HL-60/S4 (cell line): ENCODE data around the gene ZMYND8.

ENCODE experiments used
- in situ Hi-C: fragments of 300-500 bp; cut with MboI; formaldehyde crosslinking; loops from 2 replicates; pipeline ENCODE4 v1.14.3; 2022; ENCODE audit warnings: low sequenced_read_pairs

ZMYND8 gene

DNA sequence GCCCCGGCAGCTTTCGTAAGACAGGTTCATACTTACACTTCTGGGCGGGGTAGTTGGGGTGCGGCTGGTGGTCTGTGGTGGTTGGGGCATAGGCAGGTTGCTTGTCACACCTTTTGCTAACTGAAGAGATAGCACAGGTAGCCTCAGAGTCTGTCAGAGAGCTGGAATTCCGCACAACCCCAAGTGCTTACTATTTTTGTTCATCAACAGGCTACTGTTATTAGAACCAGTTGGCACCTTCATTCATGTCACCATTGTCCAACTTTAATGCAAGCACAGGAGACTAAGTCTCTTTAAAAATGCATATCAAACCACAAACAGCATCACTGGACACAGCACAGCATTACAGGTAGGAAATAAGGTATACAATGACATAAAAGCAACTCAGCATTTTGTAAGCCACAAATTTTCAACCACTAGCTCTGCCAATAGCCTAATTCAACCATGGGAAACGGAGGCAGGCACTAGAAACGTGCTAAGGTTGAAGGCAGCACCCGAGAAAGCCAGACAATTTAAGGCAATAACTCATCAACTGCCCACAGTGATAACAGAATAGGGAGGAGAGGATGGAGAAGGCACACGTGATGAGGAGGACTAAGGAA, 143.8 kb downstream of the ZMYND8 start:
- in situ Hi-C loops: loop anchor here (25.0 kb wide), 2 partner anchors 425 to 1400 kb away; no protein-coding TSS in a partner anchor

DNA sequence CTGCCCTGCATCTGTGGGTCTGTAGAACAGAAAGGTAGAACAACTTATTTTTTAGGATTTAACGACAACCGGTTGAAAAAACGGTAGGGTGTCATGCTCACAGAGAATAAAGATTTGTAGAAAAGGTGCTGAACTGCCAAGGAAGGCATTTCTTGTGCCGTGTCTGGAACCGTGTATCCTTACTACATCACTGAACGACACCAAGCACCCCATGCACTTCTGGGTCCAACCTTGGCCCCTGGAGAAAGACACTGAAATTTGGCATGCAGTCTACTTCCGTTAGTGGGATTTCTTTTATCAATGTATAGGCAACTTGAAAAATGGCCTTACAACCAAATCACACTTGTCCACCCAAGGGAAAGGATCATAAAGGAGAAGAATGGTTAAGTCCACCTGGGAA, 145.5 kb downstream of the ZMYND8 start:
- in situ Hi-C loops: loop anchor here (25.0 kb wide), 2 partner anchors 426 to 1401 kb away; no protein-coding TSS in a partner anchor

DNA sequence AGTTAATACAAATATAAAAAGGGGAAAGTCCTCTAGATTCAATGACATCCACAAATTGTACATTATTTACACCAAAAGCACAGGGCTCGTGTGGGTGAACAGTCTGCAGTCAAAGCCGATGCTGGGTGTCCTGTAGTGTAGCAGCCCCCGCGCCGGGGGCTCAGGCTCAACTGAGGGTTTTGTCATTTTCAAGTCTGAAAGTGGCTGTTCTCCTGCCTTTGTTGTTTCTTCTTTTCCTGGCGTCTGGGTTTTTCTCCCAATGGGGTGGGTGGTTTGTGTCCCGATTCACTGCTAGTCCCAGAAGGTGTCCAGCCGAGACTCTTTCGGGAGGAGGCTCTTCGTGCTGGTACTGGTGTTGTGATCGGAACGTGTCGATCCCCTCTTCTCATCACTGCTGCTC, 146.0 kb downstream of the ZMYND8 start:
- in situ Hi-C loops: loop anchor here (25.0 kb wide), 2 partner anchors 427 to 1402 kb away; no protein-coding TSS in a partner anchor

DNA sequence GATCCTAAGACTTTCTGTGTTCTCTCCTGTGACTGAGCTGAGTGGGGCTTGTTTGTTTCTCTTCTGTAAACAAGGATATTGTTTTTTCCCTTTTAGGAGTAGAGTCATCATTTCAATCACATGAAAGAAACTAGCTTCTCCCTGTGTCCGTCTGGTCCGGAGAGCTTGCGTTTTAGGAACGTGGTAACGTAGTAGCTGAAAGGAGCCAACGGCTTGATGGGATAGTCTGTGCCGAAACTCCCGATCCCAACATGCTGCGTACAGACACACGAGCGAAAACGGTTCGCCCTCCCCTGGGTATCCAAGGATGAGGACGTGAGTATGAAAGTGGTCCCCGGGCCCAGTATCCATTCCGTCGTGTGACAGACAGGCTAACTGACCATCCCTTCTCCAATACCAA, 146.5 kb downstream of the ZMYND8 start:
- in situ Hi-C loops: loop anchor here (25.0 kb wide), 2 partner anchors 427 to 1402 kb away; no protein-coding TSS in a partner anchor

DNA sequence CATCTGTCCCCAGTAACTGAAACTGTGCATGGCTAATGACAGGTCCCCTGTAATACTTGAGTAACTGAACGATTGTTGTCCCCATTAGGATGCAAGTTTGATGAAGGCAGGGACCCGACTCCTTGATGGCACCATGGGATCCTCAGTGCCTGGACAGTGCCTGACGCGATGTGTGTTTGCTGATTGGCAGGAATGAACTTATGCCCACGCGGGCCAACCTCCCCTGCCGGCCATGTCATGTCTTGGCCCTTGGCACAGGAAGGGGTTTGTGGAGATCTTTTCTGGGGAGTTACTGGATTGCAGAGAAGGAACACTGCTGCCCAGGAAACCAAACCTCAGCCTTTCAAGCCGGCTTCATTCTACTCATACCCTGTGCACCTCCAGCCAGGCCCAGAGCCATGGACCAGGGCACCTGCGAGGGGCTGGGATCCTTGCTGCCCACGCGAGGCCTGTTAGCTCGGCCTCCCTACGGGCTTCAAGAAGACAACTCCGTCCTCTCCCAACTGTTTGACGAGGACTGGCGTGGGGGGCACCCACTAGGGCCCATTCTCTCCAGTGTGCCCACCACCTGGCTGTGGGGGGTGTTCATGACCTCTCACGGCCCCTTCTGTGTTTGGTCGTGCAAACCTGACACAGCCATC, 147.8 kb downstream of the ZMYND8 start:
- in situ Hi-C loops: loop anchor here (25.0 kb wide), 2 partner anchors 429 to 1404 kb away; no protein-coding TSS in a partner anchor

DNA sequence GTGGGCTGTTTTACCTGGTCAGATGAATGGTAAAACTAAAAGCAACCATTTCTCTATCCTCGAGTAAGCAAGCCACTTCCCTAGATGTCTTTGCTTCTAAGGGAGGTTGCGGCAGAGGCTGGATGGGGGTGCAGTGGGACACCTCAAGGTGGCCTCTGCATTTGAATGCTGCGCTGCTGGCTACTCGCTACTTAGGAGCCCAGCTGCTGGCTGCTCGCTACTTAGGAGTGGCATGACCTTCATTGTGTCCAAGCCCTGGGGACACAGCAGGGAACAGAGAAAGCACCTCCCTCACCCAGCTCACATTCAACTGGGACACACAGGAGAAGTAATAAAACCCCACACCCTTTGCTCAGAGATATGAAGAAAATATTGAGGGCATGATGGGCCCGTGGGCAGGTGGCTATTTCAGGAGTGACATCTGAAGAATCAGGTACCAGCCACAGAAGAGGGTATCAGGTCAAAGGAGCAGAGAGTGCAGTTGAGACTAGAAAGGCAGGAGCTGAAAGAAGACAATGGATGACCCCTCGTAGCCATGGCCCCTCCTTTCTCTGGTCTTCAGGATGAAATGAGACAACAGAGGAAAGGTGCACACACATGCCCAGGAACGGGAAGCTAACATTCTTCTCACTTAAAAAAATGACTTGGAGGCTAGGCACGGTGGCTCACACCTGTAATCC, 149.4 kb downstream of the ZMYND8 start:
- in situ Hi-C loops: loop anchor here (25.0 kb wide), 2 partner anchors 430 to 1405 kb away; no protein-coding TSS in a partner anchor

DNA sequence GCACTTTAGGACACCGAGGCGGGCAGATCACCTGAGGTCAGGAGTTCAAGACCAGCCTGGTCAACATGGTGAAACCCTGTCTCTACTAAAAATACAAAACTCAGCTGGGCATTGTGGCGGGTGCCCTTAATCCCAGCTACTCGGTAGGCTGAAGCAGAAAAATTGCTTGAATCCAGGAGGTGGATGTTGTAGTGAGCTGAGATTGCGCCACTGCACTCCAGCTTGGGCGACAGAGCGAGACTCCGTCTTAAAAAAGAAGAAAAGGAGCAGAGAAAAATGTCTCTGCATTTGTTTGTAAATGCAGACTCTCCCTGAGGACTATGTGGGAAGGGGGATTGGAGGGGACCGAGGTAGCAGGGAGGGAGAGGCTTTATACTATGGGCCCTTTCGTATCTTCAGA, 149.9 kb downstream of the ZMYND8 start:
- in situ Hi-C loops: loop anchor here (25.0 kb wide), 2 partner anchors 431 to 1406 kb away; no protein-coding TSS in a partner anchor

DNA sequence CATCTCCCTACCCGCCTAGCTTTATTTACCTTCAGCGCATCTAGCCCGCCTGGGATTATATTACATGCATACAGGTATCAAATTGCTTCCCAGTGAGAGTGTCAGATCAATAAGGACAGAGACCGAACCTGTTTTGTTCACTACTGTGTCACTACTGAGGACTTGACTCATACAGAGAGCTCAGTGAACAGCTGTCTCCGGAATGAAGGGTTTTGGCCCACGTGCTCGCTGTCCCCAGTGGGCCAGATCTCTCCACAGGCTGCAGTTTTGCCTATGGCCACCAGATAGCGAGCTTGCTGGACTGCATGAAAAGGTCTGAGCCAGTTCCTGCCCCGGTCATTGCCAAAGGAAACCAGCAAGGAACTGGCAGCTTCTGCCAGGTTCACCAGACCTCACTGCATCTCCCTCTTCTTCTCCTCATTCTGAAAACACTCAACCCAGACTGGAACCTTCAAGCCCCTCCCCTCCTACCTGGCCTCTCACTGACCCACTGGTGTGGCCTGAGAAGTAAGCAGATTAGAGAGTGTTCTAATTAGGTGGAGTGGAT, 150.8 kb downstream of the ZMYND8 start:
- in situ Hi-C loops: loop anchor here (25.0 kb wide), 2 partner anchors 432 to 1407 kb away; no protein-coding TSS in a partner anchor

DNA sequence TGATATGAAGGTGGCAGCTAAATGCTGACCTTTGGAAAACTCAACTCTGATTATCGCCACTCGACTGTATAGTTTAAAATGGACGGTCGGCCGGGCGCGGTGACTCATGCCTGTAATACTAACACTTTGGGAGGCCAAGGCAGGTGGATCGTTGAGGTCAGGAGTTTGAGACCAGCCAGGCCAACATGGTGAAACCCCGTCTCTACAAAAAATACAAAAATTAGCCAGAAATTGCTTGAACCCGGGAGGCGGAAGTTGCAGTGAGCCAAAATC, 151.7 kb downstream of the ZMYND8 start:
- in situ Hi-C loops: loop anchor here (25.0 kb wide), 2 partner anchors 433 to 1408 kb away; no protein-coding TSS in a partner anchor

DNA sequence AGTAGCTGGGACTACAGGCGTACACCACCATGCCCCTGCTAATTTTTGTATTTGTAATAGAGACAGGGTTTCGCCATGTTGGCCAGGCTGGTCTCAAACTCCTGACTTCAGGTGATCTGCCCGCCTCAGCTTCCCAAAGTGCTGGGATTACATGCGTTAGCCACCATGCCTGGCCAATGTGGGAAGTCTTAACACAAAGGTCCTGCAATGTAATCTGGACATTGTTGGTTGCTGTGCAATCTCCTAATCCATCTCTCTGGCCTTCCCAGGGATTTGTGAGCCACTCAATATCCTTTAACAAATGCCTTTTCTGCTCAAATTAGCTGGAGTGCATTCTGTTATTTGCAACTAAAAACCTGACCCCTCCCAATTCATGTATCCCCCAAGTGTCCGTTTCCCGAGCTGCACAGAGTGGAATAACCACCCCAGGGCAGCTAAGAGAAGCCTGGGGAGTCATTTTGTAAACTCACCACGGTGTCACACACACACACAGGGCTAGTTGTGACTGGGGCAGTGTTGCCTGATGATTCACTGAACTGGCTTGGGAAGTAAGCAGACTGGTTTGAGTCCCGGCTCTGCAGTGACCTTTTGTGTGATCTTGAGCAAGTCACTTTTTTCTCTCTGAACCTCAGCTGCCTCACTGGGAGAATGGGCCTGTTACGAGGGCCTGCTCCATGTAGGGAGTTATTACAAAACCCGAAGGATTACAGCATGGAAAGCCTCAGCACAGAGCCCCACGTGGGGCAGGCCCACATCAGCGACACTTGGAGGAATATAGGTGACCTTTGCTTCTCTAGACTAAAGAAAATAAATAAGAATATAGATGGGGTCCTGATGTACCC, 152.3 kb downstream of the ZMYND8 start:
- in situ Hi-C loops: loop anchor here (25.0 kb wide), 2 partner anchors 433 to 1408 kb away; no protein-coding TSS in a partner anchor

DNA sequence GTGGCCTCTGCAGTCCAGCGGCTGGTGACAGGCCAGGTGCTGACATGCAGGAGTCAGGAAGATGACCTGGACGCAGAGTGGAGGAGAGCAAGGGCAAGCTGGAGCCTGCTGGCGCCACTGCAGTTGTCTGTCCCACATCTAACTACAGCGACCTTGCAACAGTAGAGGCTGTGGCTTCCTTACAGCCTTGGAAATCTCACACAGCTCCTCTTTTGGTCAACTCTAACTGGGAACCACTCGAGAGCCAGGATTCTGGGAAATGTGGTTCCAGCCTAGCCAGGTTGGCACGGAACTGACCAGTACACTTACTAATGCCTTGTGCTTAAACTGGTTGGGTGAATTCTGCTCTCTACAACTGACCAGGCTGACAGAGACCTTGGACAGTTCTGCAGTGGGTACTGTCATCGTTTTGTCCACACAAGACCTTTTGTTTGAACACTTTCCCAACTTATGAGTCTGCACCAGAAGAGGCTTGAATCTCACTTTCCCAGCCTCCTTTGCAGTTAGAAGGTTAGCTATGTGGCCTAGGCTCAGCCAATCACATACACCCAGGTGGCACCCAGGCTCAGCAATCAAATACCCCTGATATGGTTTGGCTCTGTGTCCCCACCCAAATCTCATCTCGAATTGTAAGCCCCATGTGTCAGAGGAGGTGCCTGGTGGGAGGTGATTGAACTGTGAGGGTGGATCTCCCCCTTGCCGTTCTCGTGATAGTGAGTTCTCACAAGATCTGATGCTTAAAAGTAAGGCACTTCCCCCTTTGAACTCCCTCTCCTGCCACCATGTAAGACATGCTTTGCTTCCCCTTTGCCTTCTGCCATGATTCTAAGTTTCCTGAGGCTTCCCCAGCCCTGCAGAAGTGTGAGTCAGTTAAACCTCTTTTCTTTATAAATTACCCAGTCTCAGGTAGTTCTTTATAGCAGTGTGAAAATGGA, 153.5 kb downstream of the ZMYND8 start:
- in situ Hi-C loops: loop anchor here (25.0 kb wide), 2 partner anchors 434 to 1409 kb away; no protein-coding TSS in a partner anchor

DNA sequence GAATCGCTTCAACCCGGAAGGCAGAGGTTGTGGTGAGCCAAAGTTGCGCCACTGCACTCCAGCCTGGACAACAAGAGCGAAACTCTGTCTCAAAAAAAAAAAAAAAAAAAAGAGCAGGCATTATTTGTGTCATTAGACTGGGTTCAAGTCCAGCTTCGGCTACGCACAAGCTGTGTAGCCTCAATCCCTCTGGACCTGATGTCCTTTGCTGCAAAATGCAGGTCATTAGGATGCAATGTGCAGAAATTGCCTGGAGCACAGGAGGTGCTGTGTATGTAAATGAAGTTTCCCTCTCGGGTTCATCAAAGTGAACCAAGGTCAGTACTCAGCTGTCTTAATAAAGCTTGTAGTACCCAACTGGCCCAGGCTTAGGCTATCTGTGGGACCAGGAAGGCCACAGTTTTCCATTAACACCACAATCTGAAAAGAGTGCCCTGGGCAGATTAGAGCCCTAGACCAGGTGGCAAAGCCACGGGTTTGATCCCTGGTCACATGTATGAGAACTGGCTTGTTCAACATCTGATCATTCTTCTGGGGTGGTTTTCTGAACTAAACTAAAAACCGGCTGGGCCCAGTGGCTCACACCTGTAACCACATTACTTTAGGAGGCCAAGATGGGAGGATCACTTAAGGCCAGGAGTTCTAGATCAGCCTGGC, 155.3 kb downstream of the ZMYND8 start:
- in situ Hi-C loops: loop anchor here (25.0 kb wide), 2 partner anchors 436 to 1411 kb away; no protein-coding TSS in a partner anchor

DNA sequence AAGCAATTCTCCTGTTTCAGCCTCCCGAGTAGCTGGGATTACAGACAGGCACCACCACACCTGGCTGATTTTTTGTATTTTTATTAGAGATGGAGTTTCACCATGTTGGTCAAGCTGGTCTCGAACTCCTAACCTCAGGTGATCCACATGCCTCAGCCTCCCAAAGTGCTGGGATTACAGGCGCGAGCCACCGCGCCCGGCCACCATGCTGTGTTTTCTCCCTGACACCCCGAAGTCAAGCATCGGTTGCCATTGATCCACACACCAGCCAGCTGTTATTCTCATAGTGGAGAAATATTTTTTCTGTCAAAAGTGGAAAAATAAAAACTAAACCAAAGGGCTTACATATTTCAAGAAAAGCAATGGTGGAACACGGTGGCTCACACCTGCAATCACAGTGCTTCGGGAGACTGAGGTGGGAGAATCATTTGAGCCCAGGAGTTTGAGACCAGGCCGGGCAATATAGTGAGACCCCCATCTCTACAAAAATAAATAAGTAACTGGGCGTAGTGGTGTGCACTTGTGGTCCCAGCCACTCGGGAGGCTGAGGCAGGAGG, 157.4 kb downstream of the ZMYND8 start:
- in situ Hi-C loops: loop anchor here (5.0 kb wide), 1 partner anchor 183 kb away; no protein-coding TSS in a partner anchor

DNA sequence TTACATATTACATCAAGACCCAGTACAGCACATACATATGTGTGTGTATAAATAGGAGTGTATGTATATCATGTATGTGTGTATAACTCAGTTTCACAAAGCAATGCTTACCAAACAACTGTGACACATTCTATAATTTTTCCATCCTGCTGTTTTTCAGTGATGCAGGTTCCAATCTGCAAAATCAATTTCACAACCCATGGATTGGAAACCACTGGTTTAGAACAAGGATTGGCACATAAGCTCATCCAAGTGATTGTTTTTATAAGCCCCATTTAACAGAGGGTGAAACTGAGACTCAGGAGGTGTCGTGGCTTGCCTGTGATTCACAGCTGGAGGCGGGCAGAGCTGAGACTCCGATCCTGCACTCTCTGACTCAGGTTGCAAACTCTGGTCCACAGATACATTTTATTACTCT, 158.2 kb downstream of the ZMYND8 start:
- in situ Hi-C loops: loop anchor here (5.0 kb wide), 1 partner anchor 184 kb away; no protein-coding TSS in a partner anchor

DNA sequence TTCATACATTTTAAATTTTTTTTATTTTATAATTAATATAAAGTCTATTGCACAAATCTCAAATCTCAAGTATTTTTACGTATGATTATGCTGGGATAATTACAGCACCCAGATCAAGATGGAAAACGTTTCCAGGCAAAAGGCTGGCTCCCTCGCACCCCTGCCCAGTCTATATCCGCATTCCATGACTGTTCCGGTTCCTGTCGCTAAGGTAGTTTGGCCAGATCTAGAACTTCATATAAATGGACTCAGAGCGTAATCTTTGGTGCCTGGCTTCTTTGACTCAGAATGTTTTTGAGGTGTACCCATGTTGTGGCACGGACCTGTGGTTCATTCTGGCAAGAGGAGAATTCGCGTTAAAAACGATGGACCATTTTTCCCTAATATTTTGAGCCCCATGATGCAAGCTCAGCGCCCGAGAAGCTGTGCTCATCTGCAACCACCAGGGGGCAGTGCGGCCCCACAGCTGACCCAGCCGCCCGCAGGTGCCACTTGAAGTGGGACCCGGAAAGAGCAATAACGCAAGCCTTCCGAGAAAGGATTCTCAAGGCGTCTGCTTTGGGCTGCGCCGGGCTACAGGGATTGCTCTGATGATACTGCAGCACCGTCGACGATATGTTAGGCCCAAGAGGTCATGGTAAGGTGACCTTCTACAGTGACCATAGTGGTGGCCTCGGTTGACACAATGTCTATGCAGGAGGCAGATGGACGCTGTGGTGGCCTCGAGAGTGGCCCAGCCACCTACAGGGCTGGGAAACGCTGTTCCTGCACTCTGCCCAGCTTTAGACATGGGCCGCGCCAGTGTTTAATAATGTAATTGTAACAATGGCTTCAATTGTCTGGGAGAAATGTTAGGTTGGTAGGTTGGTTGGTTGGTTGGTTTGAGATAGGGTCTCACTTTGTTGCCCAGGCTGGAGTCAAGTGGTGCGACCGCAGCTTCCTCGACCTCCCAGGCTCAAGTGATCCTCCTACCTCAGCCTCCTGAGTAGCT, 160.1 kb downstream of the ZMYND8 start:
- in situ Hi-C loops: loop anchor here (5.0 kb wide), 1 partner anchor 186 kb away; no protein-coding TSS in a partner anchor

DNA sequence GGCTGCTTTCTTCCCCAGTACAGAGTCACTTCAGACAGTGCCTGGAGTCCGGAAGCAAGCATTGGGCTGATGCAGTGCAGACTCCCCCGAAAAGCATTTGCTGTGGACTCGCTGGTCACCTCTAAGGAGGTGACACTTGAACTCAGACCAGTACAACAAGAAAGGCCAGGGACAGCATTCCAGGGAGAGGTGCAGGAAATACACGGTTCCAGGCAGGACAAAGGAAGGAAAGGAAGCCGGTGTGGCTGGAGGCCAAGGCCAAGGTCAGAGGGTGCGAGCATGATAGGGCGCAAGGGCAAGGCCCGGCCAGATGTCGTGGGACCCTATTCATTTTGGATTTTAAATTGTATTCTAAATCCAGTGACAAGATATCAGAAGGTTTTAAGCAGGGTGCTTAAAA, 160.9 kb downstream of the ZMYND8 start:
- in situ Hi-C loops: loop anchor here (5.0 kb wide), 1 partner anchor 187 kb away; no protein-coding TSS in a partner anchor

DNA sequence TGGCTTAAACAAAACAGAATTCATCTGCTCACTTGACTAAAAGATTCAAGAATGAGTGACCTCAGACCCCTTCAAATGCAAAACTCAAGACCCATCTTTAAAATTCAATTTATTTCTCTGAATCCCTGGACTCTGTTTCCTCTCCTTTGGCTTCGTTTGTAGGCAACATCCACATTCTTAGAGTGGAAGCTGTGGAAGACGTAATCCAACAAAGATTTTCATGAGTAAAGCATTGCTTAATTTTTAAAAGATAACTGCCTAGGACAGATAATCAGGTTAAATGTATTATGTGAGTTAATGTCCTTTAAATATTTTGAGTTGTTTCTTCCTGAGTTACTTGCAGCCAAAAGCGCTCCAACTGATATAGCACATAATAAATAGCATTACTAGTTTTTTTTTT, 164.5 kb downstream of the ZMYND8 start:
- in situ Hi-C loops: no loop called here
